BLaER1 (cell line): Measurements from ENCODE around the gene JAK3.
"Not testable (repeated sequence)": the region's sequence is repeated elsewhere in the genome, so short reads cannot be mapped to it uniquely, and the experiment has no call there.

Experiments
- H3K27ac ChIP-seq: shearing (Covaris generic); formaldehyde crosslinking; 2 replicates; pipeline ENCODE4 v1.8.1; 2022
- H3K27me3 ChIP-seq: shearing (Covaris generic); formaldehyde crosslinking; 2 replicates; pipeline ENCODE4 v1.8.1; 2022
- H3K36me3 ChIP-seq: shearing (Covaris generic); formaldehyde crosslinking; 2 replicates; pipeline ENCODE4 v1.8.1; 2022
- H3K4me1 ChIP-seq: shearing (Covaris generic); formaldehyde crosslinking; 2 replicates; pipeline ENCODE4 v1.8.1; 2022
- H3K4me2 ChIP-seq: shearing (Covaris generic); formaldehyde crosslinking; 2 replicates; pipeline ENCODE4 v1.8.1; 2022
- H3K4me3 ChIP-seq: shearing (Covaris generic); formaldehyde crosslinking; 2 replicates; pipeline ENCODE4 v1.8.1; 2022
- H3K9ac ChIP-seq: shearing (Covaris generic); formaldehyde crosslinking; 2 replicates; pipeline ENCODE4 v1.8.1; 2022
- H3K9me3 ChIP-seq: shearing (Covaris generic); formaldehyde crosslinking; 2 replicates; pipeline ENCODE4 v1.8.1; 2022
- H4K20me1 ChIP-seq: shearing (Covaris generic); formaldehyde crosslinking; 2 replicates; pipeline ENCODE4 v1.8.1; 2022
- Cebpa-rat ChIP-seq: shearing (Covaris generic); IDR thresholded peaks from 2 replicates; pipeline ENCODE4 v1.8.1; 2022

The JAK3 gene

DNA sequence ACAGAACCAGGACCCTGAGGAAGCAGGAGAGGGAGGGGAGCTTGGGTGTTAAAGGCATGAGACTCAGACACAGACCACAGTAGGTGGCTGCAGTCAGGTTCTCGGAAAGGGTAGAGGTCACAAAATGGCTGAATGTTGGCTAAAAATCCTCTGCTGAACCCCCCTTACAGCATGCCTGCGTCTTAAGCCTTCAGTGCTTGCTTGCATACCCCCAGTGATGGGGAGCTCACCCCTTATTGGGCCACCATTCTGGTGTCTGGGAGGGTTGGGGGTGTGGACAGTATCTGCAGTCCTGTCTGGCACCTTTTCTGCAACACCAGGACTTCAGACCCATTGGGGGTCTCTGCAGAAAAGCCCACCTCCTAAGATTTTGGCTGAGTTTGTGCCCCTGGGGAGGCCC is 67.0 kb downstream of the JAK3 start:
- Histone ChIP-seq H3K9me3 (no peaks in the 10 kb centered on the region), H3K36me3 (peaks cover 83% of the 10 kb centered on the region), H3K27me3 (no peaks in the 10 kb centered on the region), H3K27ac (no peak overlapping the region), H3K4me1 (peaks cover 27% of the 10 kb centered on the region), H3K4me3 (no peak overlapping the region), H4K20me1 (peaks cover 16% of the 10 kb centered on the region), H3K9ac (no peak overlapping the region), H3K4me2 (no peak overlapping the region)
- TF ChIP-seq Cebpa-rat: no peak

DNA sequence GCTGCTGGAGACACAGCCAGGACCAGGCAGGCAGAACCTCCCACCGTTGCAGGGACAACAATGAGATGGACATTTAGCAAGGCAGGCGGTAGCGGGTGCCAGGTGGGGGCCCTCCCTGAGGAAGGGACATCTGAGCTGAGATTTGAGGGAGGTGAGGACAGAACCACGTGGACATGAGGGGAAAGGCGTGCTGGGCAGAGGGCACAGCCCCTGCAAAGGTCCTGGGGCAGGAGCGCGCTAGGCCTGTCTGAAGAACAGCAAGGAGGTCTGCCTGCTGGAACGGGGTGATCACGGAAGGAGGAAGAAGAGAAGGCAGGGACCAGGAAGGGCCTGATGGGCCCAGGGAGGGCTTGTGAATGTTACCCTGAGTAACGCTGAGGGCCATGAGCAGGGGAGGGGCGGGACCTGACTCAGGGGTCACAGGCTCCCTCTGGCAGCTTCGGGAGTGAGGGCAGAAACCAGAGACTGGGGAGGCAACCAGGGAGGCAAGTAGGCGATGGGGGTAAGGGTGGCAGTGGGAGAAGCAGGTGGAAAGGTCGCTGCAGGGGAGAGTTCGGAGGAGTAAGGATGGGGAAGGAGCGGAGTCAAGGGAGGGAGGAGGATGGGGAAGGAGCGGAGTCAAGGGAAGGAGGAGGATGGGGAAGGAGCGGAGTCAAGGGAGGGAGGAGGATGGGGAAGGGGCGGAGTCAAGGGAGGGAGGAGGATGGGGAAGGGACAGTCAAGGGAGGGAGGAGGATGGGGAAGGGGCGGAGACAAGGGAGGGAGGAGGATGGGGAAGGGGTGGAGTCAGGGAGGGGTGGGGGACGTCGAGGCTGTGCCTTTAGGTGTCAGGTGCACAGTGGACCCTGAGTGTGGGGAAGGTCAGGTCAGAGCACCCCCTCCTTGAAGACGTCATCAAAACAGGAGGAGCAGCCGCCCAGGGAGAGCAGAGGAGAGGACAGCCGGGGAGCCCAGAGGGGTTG is 68.5 kb downstream of the JAK3 start:
- Histone ChIP-seq H3K9me3 (no peaks in the 10 kb centered on the region), H3K9ac (no peak overlapping the region), H3K4me2 (no peak overlapping the region; the same call in 1 of the 2 replicates), H3K4me3 (no peak overlapping the region), H4K20me1 (peaks cover 27% of the 10 kb centered on the region), H3K27me3 (no peaks in the 10 kb centered on the region), H3K36me3 (peaks cover 83% of the 10 kb centered on the region), H3K27ac (no peak overlapping the region), H3K4me1 (peaks cover 28% of the 10 kb centered on the region)
- TF ChIP-seq Cebpa-rat: no peak

DNA sequence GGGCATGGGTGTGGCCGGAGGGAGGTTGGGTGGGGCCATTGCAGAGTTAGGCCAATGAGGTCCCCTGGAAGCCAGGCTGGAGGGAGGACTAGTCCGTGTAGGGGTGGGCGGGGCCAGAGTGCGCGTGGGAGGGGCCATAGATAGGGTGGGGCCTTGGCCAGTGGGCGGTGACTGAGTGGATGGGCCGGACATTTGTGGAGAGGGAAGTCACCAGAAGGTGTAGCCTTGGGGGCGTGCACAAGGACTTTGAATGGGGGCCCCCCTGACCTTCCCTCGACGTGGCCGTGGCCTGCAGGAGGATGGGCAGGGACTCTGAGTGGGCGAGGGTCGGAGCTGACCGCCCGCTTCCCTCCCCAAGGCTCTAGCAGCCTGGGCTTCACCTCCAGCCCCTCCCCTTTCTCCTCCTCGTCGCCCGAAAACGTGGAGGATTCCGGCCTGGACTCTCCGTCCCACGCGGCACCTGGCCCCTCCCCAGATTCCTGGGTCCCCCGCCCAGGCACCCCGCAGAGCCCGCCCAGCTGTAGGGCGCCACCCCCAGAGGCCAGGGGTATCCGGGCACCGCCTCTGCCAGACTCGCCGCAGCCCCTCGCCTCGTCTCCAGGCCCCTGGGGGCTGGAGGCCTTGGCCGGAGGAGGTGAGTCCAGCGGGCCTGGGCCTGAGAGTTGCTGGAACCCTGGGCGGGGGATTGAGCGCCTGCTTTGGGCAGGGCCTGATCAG is 69.4 kb downstream of the JAK3 start:
- TF ChIP-seq Cebpa-rat: no peak
- no peak overlapping the region for H3K27ac ChIP-seq
- no peak overlapping the region; the same call in 1 of the 2 replicates for H3K4me2 ChIP-seq
- H4K20me1 ChIP-seq: peaks cover 30% of the 10 kb centered on the region
- no peak overlapping the region for H3K4me3 ChIP-seq
- no peak overlapping the region for H3K9ac ChIP-seq
- H3K4me1 ChIP-seq: peaks cover 24% of the 10 kb centered on the region
- peaks cover 80% of the 10 kb centered on the region for H3K36me3 ChIP-seq
- no peaks in the 10 kb centered on the region for H3K9me3 ChIP-seq
- H3K27me3 ChIP-seq: no peaks in the 10 kb centered on the region

DNA sequence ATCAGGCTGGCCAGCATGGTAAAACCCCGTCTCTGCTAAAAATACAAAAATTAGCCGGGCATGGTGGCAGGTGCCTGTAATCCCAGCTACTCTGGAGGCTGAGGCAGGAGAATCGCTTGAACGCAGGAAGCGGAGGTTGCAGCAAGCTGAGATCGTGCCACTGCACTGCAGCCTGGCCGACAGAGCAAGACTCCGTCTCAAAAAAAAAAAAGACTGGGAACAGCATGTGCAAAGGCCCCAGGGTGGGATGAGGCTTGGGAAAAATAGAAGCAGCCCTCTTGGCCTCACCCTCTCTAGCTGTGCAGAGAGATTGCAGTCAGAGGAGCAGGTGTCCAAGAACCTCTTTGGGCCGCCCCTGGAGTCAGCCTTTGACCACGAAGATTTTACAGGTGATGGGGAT is 69.9 kb downstream of the JAK3 start:
- Histone ChIP-seq H3K4me1 (peaks cover 24% of the 10 kb centered on the region), H3K36me3 (peaks cover 80% of the 10 kb centered on the region), H4K20me1 (peaks cover 30% of the 10 kb centered on the region)
- not testable (repeated sequence) for H3K4me3 ChIP-seq, H3K4me2 ChIP-seq, H3K27ac ChIP-seq, H3K9me3 ChIP-seq, H3K9ac ChIP-seq, H3K27me3 ChIP-seq

DNA sequence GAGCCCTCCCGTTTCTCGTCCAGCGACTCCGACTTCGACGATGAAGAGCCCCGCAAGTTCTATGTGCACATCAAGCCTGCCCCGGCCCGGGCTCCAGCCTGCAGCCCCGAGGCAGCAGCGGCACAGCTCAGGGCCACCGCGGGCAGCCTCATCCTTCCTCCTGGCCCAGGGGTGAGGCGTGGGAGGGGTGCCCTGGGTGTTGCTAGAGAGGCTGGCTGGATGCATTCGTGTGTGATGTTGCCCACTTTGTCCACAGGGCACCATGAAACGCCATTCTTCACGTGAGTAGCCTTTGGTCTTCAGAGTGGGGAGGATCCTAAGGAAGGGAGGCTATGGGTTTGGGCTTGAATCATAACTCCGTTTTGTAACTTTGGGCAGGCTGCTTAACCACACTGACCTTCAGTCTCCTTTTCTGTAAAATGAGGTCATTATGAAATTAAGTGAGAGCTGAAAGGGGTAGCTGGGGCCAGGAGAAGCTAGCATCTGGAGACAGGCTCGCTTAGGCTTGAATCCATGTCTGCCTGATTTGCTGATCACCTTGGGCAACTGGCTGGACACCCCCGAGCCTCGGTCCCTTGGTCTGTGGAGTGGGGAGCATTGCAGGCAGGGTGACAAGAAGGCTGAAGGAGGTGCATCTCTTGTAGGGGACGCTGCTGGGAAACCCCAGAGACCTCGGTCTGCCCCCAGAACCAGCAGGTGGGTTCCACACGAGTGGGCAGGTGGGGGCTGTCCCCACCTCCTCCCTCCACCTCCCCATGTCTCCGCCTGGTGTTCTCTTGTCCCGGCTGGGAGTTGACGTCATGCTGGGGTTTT is 71.6 kb downstream of the JAK3 start:
- Histone ChIP-seq H3K27ac (peak overlapping the region; percentile 51), H3K4me2 (peak overlapping the region; percentile 58), H3K4me3 (no peak overlapping the region), H3K27me3 (no peaks in the 10 kb centered on the region), H3K9ac (peak overlapping the region; percentile 38; the same call in 1 of the 2 replicates), H3K9me3 (no peaks in the 10 kb centered on the region), H3K4me1 (peaks cover 24% of the 10 kb centered on the region), H4K20me1 (peaks cover 30% of the 10 kb centered on the region), H3K36me3 (peaks cover 80% of the 10 kb centered on the region)
- TF ChIP-seq Cebpa-rat: no peak

DNA sequence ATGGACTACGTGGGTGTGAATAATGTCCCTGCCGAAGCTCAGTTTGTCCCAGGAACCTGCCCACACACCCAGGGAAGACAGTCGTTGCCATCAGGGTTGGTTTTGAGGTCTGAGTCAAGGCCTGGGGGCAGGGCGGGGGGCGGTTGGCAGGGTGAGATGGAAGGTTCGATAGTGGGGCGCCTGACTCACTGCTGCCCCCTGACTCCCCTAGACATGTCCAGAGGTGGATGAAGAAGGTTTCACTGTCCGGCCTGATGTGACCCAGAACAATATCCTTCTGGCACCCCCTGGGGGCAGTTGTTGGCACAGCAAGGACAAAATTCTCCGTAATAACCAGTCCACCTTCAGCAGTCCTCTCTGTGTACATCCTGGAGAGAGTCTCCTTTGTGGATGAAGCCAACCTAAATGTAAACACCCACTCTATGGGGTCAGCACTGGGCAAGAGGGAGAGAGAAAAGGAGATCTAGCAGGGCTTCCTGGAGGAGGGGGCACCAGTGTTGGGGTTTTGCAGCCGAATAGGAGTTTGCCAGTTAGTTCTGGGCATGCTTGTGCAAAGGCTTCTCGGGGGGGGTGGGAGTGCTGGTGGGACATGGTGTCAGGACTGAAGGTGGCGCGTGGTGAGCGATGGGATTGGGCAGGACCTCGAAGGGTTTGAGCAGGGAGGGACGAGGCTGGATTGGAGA is 72.4 kb downstream of the JAK3 start:
- Histone ChIP-seq H3K4me2 (no peak overlapping the region), H3K4me1 (peaks cover 24% of the 10 kb centered on the region), H3K27ac (no peak overlapping the region), H3K36me3 (peaks cover 80% of the 10 kb centered on the region), H3K9ac (no peak overlapping the region), H3K9me3 (no peaks in the 10 kb centered on the region), H4K20me1 (peaks cover 30% of the 10 kb centered on the region), H3K4me3 (no peak overlapping the region), H3K27me3 (no peaks in the 10 kb centered on the region)
- TF ChIP-seq Cebpa-rat: no peak
